GM06990 (cell line): ENCODE data around the gene CUL1.

Experiments used
- DNase-seq: peaks from one replicate; pipeline ENCODE4 v3.0.0-alpha.2; 2011; ENCODE audit not compliant: insufficient read length; ENCODE audit errors: extremely low read depth
- H3K27me3 ChIP-seq: replicated peaks from 2 replicates; pipeline ENCODE4 v1.6.0; 2011; ENCODE audit warnings: low read length; ENCODE audit not compliant: control insufficient read depth, insufficient read depth
- H3K36me3 ChIP-seq: 2 replicates; pipeline ENCODE4 v1.5.1; 2011; ENCODE audit warnings: low read length; ENCODE audit not compliant: control insufficient read depth, insufficient read depth
- H3K4me3 ChIP-seq: replicated peaks from 2 replicates; pipeline ENCODE4 v1.5.1; 2011; ENCODE audit warnings: low read depth, mild to moderate bottlenecking, control low read depth, low read length
- CTCF ChIP-seq: IDR thresholded peaks from 2 replicates; pipeline ENCODE4 v1.5.1; 2011; ENCODE audit warnings: low read length, control low read depth, mild to moderate bottlenecking, inconsistent platforms; ENCODE audit not compliant: insufficient read depth, poor library complexity, severe bottlenecking

The CUL1 gene

GRCh38 chr7:148719753-148720152 lies 21.1 kb downstream of the CUL1 start:
- no peaks in the 10 kb centered on the region; the same call in 1 of the 2 replicates for H3K36me3 ChIP-seq
- TF ChIP-seq CTCF: no peak
- no peak for DNase-seq
- H3K27me3 ChIP-seq: no peaks in the 10 kb centered on the region
- H3K4me3 ChIP-seq: no peak overlapping the region

- Histone ChIP-seq H3K36me3 (no peaks in the 10 kb centered on the region; the same call in 1 of the 2 replicates), H3K27me3 (no peaks in the 10 kb centered on the region), H3K4me3 (no peak overlapping the region)
- no peak for DNase-seq
- TF ChIP-seq CTCF: no peak
These were observed 21.8 kb downstream of the CUL1 start for GRCh38 chr7:148720472-148720871.

GRCh38 chr7:148721390-148721789 lies 22.7 kb downstream of the CUL1 start:
- DNase-seq: no peak
- TF ChIP-seq CTCF: no peak
- Histone ChIP-seq H3K36me3 (no peaks in the 10 kb centered on the region; the same call in 1 of the 2 replicates), H3K4me3 (no peak overlapping the region), H3K27me3 (no peaks in the 10 kb centered on the region)

GRCh38 chr7:148722340-148723165 lies 23.9 kb downstream of the CUL1 start:
- Histone ChIP-seq H3K36me3 (no peaks in the 10 kb centered on the region; the same call in 1 of the 2 replicates), H3K4me3 (no peak overlapping the region), H3K27me3 (no peaks in the 10 kb centered on the region)
- TF ChIP-seq CTCF: no peak
- DNase-seq: no peak

- no peak overlapping the region for H3K4me3 ChIP-seq
- H3K36me3 ChIP-seq: no peaks in the 10 kb centered on the region
- no peak for DNase-seq
- no peak for TF ChIP-seq CTCF
- no peaks in the 10 kb centered on the region for H3K27me3 ChIP-seq
These were observed 24.5 kb downstream of the CUL1 start for GRCh38 chr7:148723166-148723559.

- H3K4me3 ChIP-seq: no peak overlapping the region
- TF ChIP-seq CTCF: no peak
These were observed 25.1 kb downstream of the CUL1 start for GRCh38 chr7:148723846-148724245.

More at GRCh38 chr7:148723846-148724245, 25.1 kb downstream of the CUL1 start:
- Histone ChIP-seq H3K36me3 (no peaks in the 10 kb centered on the region), H3K27me3 (no peaks in the 10 kb centered on the region)
- DNase-seq: no peak
